ENCODE data around the gene LGALS4.
"Not testable (repeated sequence)": the region's sequence is repeated elsewhere in the genome, so short reads cannot be mapped to it uniquely, and the experiment has no call there.

Gene LGALS4, protein sequence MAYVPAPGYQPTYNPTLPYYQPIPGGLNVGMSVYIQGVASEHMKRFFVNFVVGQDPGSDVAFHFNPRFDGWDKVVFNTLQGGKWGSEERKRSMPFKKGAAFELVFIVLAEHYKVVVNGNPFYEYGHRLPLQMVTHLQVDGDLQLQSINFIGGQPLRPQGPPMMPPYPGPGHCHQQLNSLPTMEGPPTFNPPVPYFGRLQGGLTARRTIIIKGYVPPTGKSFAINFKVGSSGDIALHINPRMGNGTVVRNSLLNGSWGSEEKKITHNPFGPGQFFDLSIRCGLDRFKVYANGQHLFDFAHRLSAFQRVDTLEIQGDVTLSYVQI

DNA sequence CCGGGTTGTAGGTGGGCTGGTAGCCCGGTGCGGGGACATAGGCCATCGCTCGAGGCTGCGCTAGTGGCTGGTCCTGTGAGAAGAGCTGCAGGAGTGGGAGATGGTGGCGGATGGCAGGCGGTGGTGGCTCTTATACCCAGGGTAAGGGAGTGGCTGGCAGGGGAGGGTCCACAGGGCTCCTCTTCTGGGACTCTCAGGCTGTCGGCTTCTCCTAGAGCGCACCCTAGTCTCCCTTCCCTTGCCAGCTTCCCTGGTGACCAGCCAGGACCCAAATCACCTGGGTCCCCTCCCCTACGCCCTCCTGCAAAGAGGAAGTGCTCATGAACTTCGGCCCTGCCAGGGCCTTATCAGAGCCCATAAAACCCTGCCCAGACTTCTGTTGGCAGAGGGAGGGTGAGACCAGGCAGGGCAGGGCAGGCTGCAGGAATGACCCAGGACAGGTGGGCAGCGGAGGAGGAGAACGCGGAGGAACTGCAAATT is at the start of gene LGALS4:
LGALS4 (minus strand) TSS at position 105 of the 480 bp plus-strand sequence; CDS start at position 46, 59 bp downstream.
- no peak for DNase-seq

DNA sequence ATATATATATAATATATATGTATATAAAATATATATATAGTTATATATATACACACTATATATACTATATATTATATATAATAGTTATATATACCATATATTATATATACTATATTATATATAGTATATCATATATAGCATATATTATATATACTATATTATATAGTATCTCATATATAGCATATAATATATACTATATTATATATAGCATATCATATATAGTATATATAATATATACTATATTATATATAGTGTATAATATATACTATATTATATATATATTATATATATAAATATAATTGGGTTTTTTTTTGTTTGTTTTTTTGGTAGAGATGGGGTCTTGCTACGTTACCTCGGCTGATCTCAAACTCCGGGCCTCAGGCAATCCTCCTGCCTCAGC is 48.6 kb upstream of the LGALS4 start:
- no peak for DNase-seq

DNA sequence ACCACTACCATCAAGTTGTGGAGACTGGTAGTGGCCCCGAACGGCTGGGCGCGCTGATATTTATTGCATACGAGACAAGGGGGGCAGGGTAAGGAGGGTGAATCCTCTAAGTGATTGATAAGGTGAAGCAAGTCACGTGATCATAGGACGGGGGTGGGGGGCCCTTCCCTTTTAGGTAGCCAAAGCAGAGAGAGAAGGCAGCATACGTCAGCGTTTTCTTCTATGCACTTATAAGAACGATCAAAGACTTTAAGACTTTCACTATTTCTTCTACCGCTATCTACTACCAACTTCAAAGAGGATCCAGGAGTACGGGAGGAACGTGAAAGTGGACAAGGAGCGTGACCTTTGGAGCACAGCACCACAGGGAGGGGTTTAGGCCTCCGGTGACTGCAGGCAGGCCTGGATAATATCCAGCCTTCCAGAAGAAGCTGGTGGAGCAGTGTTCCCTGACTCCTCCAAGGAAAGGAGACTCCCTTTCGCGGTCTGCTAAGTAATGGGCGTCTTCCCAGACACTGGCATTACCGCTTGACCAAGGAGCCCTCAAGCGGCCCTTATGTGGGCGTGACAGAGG is 47.0 kb upstream of the LGALS4 start:
- not testable (repeated sequence) for DNase-seq

DNA sequence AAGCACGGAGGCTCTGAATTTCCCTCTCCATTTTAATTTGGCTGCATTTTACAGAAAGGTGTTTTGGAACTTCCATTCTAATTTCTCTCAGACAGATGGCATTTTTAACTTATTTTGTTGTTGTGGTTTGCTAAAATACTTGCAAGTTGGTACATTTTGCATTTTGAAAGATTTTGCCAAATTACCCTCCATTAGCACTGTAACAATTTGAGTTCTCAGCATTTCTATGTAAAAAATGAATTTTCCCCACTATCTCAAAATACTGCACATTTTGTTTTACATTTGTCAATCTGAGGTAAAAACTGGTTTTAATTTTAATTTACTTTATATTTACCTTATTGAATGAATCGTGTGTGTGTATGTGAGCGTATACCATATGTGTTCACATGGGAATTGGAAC is 44.1 kb upstream of the LGALS4 start:
- DNase-seq, result no peak

DNA sequence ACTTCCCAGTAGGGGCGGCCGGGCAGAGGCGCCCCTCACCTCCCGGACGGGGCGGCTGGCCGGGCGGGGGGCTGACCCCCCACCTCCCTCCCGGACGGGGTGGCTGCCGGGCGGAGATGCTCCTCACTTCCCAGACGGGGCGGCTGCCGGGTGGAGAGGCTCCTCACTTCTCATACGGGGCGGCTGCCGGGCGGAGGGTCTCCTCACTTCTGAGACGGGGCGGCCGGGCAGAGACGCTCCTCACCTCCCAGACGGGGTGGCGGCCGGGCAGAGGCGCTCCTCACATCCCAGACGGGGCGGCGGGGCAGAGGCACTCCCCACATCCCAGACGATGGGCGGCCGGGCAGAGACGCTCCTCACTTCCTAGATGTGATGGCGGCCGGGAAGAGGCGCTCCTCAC is 43.0 kb upstream of the LGALS4 start:
- not testable (repeated sequence) for DNase-seq

DNA sequence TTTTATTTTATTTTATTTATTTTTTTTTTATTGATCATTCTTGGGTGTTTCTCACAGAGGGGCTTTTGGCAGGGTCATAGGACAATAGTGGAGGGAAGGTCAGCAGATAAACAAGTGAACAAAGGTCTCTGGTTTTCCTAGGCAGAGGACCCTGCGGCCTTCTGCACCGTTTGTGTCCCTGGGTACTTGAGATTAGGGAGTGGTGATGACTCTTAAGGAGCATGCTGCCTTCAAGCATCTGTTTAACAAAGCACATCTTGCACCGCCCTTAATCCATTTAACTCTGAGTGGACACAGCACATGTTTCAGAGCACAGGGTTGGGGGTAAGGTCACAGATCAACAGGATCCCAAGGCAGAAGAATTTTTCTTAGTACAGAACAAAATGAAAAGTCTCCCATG is 42.2 kb upstream of the LGALS4 start:
- not testable (repeated sequence) for DNase-seq

DNA sequence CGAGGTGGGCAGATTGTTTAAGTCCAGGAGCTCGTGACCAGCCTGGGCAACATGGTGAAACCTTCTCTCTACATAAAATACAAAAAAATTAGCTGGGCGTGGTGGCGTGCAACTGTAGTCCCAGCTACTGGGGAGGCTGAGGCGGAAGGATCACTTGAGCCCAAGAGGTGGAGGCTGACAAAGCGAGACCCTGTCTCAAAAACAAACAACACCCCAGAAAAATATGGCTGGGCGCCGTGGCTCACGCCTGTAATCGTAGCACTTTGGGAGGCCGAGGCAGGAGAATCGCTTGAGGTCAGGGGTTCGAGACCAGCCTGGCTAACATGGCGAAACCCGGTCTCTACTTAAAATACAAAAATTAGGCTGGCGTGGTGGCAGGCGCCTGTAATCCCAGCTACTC is 40.5 kb upstream of the LGALS4 start:
- DNase-seq, result no peak

DNA sequence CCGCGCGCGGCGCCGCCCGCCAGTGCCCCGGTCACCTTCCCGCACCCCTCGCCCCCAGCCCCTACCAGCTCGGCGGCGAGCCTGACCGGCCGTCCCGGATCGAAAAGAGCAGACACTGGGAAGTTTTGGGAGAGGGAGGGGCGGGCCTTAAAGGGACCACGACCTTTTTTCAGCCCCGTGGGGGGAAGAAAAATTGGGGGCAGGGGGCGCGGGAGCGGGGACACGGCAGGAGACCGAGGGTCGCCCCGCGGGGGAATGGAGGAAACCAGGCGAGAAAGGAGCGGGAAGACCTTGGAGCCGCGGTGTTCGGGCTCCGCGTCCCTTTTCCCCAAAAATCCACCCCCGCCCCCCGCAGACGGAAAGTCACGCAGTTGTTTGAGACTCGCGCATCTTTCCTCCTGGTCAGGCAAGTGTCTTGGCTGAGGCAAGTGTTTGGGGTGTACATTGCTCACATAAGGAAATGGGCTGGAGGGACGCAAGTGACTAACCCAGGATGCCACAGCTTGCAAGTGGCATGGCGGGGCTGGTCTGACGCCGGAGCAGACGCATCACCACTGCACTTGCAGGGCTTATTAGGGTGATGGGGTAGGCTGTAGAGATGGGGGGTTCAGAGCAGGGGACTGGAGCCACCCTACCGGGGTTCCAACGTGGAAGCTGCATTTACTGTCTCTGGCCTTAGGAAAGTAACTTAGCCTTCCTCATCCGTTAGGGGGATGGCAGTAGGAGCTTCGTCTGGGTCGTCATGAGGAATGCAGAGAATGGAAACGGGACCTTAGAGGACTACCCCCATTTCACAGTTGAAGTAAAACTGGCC is 39.7 kb upstream of the LGALS4 start:
- peak in 42 of 56 donors; percentile 17 to 83 (median 56) for DNase-seq

DNA sequence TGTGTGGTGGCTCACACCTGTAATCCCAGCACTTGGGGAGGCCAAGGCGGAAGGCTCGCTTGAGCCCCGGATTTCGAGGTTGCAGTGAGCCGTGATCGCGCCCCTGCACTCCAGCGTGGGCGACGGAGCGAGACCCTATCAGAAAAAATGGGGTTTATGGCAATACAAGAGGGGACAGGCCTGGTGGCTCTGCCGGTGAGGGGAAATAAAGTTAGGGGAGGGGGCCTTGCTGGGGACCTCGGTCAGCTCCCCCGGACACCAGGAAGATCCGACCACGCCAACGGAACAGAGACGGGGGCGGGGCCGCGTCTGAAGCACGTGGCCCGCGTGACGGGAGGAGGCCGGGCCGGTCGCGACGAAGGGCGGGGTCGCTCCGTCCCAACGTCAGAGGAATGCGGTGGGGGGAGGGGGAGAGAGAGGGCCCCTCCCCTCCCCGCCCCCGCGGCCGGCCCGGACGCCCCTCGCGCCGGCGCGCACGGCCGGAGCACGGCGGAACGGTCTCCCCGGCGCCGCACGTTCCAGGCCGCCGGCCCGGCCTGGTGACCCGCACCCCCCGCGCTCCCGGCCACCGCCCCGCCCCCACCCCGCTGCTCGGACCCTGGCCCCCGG is 39.0 kb upstream of the LGALS4 start:
- DNase-seq, result peak in 55 of 56 donors; percentile 39 to 94 (median 83)

DNA sequence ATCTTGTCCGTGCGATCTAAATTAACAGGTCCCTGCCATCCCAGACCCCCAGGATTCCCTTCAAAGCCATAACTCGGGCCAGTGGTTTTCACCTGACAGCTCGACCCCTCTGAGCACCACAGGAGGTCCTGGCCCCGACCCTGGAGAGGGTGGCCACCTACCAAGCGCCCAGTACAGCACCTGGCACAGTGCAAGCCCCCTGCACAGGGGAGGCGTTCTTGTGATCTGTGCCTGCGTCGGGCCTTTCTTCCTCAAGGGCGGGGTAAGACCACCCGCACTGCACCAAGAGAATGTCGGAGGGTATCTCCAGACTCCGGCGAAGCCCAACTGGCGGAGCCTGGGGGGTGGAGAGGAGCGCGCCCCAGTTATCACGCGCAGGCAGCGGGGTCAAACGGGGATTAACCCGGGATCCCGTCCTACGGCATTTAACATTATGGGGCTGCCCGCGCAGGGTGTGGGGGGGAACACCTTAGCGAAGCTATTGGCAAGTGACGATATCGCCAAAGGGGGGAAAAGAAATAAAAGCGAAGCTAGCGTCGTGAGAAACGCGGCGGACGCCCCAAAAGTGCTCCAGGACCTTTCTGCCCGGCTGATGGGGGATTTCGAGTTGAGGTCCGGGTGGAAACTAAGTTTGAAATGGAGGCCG is 38.4 kb upstream of the LGALS4 start:
- DNase-seq, result peak in 32 of 56 donors; percentile 15 to 65 (median 49)

DNA sequence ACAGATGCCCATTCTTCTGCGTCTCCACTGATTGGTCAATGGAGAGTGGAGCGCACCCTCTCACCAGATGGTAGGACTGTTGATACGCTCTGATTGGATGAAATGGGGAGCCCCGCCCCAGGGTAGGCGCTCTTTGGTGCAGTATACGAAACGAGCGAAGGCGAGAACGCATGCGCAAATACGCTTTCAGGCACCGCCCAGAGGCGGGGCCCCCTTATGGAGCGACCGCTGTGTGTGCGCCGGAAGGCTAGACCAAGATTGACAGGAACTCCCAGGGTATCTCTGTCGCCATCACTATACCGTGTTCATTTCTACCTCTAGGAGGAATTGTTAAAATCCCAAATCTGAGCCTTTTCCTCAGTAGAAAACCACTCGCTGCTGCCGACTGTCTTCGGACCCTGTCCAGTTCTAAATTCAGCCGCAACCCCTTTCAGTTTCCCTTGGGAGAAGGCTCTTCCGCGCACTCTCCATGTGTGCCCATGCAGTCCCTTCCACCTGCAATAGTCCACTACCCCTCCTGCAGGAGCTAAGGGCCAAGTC is 37.8 kb upstream of the LGALS4 start:
- DNase-seq, result peak in 21 of 56 donors; percentile 49 to 100 (median 100)

DNA sequence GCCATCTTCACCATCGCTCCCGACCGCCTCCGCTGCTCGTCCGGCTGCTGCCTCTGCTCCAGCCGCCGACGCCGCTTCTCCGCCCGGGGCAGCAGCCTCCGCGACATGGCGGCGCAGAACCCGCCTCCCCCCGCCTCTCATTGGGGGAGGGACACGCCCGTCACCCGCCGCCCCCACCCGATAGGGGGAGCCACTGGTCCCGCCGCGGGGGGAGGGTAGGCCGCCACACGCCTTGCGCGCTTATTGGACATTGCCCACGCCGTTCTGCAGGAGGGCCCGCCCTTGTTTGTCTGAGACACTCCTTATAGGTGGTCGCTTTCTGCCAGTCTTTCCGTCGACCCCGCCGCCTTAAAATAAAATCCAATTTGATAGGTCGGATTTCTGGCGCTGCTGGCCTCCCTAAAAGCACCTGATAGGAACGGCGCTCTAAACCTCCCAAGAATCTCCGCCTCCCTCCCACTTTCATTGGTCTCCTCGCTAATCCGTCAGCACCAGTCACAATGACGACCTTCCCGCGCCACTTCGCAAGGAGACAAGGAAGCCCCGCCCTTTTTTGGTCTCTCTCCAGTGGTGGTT is 37.2 kb upstream of the LGALS4 start, which contains the start of gene HNRNPL:
HNRNPL (minus strand) TSS at position 127 of the 576 bp plus-strand sequence; CDS start at position 107, 20 bp downstream.
- DNase-seq, result peak; percentile 99 to 100 (median 100)

DNA sequence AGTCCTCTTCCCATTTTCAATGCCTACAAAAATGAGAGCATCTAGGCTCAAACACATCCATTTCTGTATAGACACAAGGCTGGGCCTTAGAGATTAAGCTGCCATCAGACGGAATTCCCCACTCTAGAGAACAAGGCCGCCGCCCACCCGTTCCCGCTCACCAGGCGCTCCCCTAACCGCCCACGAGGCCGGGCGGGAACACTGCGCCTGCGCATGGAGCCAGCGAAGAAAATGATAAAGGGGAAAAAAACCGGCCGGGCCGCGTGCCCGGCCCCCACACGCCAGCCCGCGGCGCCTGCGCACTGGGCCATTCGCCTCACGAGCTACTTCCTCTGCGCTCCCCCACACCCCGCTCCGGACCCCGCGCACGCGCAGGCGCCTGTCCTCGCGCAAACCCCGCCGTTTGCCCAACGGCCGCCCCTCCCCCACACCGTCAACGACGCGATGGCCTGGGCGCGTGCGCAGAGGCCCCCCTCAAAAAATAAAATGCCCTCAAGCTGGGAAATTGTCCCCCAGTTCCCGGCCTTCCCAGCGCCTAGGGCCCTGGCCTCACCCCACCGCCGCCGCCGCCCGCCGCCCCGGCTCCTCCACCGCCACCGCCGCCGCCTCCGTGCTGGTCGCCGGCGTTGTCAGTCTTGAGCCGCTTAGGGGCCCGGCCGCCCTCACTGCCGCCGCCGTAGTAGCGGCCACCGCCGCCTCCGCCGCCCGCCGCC is 36.6 kb upstream of the LGALS4 start:
- peak in 55 of 56 donors; percentile 30 to 96 (median 88) for DNase-seq

DNA sequence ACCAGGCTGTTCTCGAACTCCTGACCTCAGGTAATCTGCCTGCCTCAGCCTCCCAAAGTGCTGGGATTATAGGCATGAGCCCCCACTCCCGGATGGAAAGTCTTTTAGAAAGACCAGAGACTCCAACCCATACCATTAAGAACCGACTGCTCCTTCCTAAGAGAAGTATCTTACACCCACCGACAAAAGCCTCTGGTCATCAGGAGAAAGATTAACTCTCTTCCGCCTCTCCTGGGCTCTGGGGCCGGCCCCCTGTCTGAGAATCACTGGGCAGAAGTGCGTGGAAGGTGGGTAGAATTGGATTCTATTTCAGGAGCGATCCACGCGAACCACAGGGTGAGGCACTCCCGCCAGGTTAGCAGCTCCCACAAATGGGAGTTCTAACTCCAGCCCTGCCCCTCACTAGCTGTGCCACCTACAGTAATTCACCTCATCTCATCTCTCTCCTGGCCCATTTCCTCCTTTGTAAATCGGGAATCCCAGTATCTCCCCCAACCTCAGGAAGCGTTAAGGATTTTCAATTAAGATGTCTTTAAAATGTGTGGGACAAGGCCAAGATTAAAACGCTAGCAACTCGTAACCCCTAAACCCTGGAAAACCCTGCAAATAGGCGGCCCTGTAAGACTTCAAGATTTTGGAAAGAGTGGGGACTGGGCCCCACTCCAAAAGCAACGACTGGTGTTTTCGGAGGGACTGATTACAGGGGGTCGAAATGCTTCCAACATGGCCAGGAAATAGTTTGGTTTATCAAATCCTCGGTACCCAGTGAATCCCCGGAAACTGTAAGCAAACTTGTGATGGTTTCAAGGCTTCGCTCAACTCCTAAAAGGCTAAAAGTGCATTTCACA is 35.8 kb upstream of the LGALS4 start:
- DNase-seq, result peak in 1 of 56 donors; percentile 42

DNA sequence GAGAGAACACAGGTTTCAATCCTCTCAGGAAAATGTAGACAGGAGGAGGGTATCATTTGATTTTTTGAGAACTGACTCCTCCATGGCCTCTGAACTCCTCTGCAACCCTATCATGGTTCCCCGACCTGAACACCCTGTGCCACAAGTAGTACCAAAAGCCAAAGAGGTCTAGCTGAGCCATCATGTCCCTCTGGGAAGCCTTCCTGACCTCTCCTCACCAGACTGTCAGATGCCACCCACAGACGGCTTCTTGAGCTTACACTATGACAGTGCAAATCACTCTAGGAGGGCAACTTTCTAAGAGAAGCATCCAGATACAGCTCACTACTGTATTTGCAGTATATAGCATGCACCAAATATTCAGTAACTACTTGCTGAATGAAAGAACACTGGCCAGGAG is 33.4 kb upstream of the LGALS4 start:
- no peak for DNase-seq

DNA sequence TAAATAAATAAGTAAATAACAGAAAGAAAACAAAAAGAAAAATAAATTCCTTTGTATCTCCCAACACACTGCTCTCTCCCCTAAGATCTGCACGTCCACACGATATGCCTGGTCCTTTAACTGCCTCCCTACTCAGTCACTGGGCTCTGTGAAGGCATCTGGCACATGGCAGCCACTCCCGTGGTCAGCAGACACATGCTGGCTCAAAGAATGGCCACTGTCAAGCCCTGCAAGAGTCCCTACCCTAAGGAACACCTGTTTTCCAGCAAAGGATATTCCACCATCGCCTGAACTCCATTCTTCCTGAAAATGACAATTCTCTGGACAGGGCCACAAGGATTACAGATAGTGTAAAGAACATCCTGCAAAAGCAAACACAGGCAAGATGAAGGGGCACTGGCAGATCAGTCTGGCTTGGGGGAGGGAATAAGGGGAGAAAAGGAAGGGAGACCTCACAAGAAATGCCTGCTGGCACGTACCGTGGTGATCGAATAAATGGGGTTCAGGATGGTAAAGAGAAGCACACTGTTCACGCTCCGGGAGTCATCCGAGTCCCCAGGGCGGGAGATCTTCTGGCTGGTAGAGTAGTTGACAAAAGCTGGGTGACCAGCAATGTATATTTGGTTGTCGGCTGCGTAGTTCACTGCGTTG is 32.8 kb upstream of the LGALS4 start:
- no peak for DNase-seq

DNA sequence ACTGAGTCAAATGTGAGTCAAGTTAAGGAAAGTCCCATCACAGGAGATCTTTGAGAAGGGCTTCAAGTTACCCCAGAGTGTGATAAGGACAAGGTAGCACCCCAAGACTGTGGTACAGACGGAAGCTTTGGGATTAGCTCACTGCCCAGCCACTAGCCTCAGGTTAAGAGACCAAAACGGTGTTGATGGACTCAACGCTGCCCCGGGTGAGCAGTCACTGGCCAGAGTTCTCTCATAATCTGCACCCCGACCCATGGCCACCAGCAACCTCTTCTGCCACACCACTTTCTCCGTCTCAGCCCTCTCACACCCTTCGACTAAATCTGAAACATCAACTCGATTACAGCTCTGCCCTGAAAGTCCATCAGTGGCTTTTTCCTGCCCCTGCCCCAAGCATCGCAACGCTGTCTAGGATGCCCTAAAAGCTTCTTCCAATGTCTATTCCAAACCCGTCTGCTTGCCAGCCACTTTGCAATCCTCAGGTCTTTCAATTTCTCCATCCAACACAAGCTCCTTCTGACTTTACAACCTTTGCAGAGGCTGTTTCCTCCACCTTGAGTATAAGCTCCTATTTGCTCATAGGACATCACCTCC is 31.4 kb upstream of the LGALS4 start:
- no peak for DNase-seq

Data from nucleus accumbens (tissue), 56 donors.